Loucy (cell line): ENCODE results near the gene MCM9.

Experiments
- EZH2phosphoT487 ChIP-seq: fragments of 200-600 bp; IDR thresholded peaks from 2 replicates; pipeline ENCODE4 v1.6.1; 2018; ENCODE audit warnings: antibody characterized with exemption, mild to moderate bottlenecking, moderate library complexity, borderline replicate concordance
- TF ChIP-seq, protein P1 (sequence below): fragments of 200-600 bp; sonication (generic); conservative IDR thresholded peaks from 2 replicates; pipeline ENCODE4 v1.5.1; 2014; ENCODE audit warnings: mild to moderate bottlenecking, antibody characterized with exemption, low read length

DNA sequence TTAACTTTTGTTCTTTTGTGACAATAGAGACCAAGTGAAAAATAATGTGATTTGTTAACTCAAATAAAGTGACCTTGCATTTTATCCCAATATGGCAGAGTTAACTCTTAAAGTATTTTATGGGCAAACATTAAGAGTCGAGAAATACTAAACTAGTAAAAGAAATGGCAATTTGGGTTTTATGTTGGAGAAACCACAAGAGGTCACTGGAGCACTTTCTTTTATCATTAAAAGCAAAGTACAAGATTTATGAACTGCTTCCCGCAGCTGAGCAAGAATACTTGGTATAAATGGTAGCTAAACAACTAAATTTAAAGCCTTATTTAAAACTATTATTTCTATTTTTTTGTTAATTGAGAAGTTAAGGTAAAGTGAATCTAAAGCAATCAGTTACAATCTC, 33.5 kb upstream of the MCM9 start:
- TF ChIP-seq, protein P1, sequence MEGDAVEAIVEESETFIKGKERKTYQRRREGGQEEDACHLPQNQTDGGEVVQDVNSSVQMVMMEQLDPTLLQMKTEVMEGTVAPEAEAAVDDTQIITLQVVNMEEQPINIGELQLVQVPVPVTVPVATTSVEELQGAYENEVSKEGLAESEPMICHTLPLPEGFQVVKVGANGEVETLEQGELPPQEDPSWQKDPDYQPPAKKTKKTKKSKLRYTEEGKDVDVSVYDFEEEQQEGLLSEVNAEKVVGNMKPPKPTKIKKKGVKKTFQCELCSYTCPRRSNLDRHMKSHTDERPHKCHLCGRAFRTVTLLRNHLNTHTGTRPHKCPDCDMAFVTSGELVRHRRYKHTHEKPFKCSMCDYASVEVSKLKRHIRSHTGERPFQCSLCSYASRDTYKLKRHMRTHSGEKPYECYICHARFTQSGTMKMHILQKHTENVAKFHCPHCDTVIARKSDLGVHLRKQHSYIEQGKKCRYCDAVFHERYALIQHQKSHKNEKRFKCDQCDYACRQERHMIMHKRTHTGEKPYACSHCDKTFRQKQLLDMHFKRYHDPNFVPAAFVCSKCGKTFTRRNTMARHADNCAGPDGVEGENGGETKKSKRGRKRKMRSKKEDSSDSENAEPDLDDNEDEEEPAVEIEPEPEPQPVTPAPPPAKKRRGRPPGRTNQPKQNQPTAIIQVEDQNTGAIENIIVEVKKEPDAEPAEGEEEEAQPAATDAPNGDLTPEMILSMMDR = peak; percentile 63
- no peak for TF ChIP-seq EZH2phosphoT487
